HG02571 (cell line): Measurements from ENCODE around the gene ANKRD40.
"Not testable (repeated sequence)": the region's sequence is repeated elsewhere in the genome, so short reads cannot be mapped to it uniquely, and the experiment has no call there.

Experiments used
- ATAC-seq: cut with Tn5 transposase; IDR thresholded peaks from one replicate; pipeline ENCODE4 v1.9.1; 2021; ENCODE audit warnings: mild to moderate bottlenecking, moderate library complexity; ENCODE audit not compliant: unreplicated experiment

Gene ANKRD40

GRCh38 chr17:50715471-50715870 is 7.8 kb upstream of the ANKRD40 start:
- no peak for ATAC-seq

GRCh38 chr17:50712641-50713040 is 4.9 kb upstream of the ANKRD40 start:
- no peak for ATAC-seq

GRCh38 chr17:50710650-50711049 is 2.9 kb upstream of the ANKRD40 start:
- no peak for ATAC-seq

GRCh38 chr17:50710025-50710424 is 2.3 kb upstream of the ANKRD40 start:
- no peak for ATAC-seq

- ATAC-seq = not testable (repeated sequence)
Observed at GRCh38 chr17:50709053-50709452, 1.3 kb upstream of the ANKRD40 start.

- ATAC-seq = no peak
Observed at GRCh38 chr17:50708050-50709000, 611 bp upstream of the ANKRD40 start.

GRCh38 chr17:50703162-50703561 is 4.6 kb downstream of the ANKRD40 start:
- no peak for ATAC-seq

GRCh38 chr17:50699410-50699809 is 8.3 kb downstream of the ANKRD40 start:
- no peak for ATAC-seq

- no peak for ATAC-seq
Observed at GRCh38 chr17:50697663-50698272, 9.9 kb downstream of the ANKRD40 start.

GRCh38 chr17:50697062-50697461 is 10.7 kb downstream of the ANKRD40 start:
- no peak for ATAC-seq

GRCh38 chr17:50696365-50696879 is 11.3 kb downstream of the ANKRD40 start:
- no peak for ATAC-seq

- ATAC-seq = no peak
Observed at GRCh38 chr17:50693036-50693682, 14.6 kb downstream of the ANKRD40 start.

GRCh38 chr17:50692448-50693035 is 15.2 kb downstream of the ANKRD40 start:
- ATAC-seq = no peak

- no peak for ATAC-seq
Observed at GRCh38 chr17:50691550-50692447, 15.9 kb downstream of the ANKRD40 start.

GRCh38 chr17:50690887-50691549 is 16.7 kb downstream of the ANKRD40 start:
- ATAC-seq = no peak

- no peak for ATAC-seq
Observed at GRCh38 chr17:50689956-50690886, 17.5 kb downstream of the ANKRD40 start.

GRCh38 chr17:50689251-50689650 is 18.5 kb downstream of the ANKRD40 start:
- ATAC-seq = no peak

- no peak for ATAC-seq
Observed at GRCh38 chr17:50688245-50688644, 19.5 kb downstream of the ANKRD40 start.
